GM19397 (cell line): ENCODE results near the gene GNAS.
"Not testable (repeated sequence)": the region's sequence is repeated elsewhere in the genome, so short reads cannot be mapped to it uniquely, and the experiment has no call there.

Source experiments
- ATAC-seq: cut with Tn5 transposase; IDR thresholded peaks from one replicate; pipeline ENCODE4 v1.9.1; 2021; ENCODE audit warnings: mild to moderate bottlenecking, moderate library complexity; ENCODE audit not compliant: unreplicated experiment

Gene GNAS

GRCh38 chr20:58852543-58853271 is at the start of gene GNAS:
GNAS (plus strand) TSS chr20:58852716.
- no peak for ATAC-seq

- ATAC-seq, result no peak
Measured at GRCh38 chr20:58803533-58803932, 49.0 kb upstream of the GNAS start.

DNA sequence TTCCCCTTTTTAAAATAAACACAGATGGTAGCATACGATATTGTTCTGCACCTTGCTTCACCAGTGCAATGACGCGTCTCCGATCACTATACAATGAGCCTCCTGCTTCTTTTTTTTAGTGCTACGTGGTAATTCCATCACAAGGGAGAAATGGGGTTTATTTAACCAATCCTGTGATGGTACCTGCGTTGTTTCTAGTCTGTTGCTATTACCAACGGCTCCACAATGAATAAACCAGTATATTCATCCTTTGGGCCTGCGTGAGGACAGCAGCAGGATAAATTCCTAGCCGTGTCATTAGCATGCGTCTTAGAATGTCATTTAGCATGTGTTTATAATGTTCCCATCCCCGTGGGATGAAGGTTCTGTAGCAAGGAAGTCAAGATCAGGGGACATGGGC is 44.7 kb upstream of the GNAS start:
- no peak for ATAC-seq

DNA sequence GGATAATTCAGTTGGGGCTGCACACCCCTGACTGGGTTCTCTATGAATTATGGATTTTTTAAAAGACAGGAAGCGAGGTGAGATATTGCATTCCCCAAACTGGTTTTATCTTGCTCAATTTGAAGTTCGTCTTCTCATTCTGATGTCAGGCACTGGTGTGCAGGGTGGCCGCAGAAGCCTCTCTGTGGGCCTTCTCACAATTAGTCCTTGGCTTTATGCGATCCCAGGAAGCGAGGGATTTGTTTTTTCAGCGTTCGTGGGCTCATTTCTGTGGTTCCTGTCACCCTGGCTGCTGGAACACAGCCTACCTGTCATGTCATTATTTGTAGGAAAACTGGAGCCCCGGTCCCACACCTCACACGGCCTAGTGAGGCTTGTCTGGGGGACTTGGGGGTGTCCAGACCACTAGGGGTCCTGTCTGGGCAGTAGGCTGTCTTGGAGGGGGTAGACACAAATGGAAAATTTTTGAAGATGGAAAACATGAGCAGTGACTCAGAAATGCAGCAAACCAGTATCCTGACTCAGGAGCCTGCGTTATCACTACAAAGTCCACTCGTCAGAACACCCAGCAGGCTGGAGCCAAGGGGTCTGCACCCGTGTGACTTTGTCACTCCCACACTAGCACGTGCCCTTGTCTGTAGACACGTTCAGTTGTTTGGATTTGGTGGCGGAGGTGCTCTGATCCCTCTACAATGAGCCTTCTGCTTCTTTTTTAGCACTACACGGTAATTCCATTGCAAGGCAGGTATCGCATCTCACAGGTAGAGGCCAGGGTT is 44.1 kb upstream of the GNAS start:
- no peak for ATAC-seq

DNA sequence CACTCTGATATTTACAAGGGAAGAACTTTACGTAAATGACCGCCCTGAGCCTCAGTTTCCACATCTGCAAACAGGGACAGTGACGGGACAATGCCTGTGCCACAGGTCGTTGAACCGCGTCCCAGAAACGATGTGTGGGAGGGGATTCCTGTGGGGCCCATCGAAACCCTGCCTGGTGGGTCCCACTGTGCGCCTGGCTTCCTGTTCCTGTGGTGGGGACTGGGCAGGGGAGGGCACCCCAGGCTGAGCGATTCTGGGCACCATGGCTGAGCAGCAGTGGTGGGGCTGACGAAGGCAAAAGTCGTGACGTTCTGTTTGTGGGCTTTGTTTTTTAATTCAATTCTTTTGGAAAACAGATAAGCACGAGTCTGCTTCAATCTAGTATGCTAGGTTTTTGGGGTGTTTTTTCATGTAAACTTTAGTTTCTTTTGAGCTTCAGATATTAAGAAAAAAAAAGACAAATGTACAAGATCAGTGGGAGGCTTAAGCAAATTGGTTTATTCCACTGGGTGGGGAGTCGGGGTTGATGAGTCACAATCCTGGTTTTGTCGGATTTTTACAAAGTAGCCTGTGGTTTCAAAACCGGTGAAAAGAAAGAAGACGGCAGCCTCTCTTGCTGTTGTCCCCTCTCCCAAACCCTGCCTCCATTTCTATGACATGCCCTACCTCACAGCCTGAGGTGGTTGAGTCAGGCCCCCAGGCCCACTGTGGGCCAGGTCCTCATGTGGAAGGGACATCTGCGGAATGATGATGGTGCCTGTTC is 42.2 kb upstream of the GNAS start:
- no peak for ATAC-seq

- ATAC-seq, result no peak
Measured at GRCh38 chr20:58810879-58811250, 41.7 kb upstream of the GNAS start.

DNA sequence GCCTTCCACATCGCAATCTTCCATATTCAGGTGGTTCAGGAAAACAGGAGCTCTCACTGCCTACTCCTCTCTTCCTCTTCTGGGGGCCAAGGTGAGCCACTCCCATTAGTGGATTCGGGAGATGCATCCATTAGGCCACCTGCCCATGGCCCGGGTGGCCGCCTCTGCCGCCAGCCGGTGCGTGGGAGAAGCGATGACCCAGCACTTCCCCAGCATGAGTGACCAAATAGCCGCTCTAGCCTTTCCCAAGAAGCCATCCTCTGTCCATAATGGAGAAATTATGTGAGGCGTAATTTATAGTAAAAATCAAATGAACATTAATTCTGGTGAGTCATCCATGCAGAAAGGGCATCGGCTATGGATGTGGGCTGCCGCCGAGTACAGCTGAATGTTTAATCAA is 41.2 kb upstream of the GNAS start:
- ATAC-seq, result no peak

DNA sequence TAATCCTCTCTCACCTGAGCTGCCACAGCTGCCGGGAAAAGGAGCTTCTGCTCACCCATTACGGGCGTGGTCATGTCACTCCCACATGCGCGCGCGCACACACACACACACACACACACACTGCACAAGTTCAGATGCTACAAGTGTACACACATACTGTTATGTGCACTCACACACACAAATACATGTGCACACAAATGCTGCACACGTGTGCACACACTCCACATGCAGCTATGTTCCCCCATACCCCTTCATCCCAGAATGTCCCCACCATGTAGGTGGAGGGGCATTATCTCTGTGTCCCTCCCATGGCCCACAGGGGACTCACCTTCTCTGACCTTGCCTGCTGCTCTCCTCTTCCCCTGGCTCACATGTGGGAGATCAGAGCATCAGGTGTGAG is 39.1 kb upstream of the GNAS start:
- ATAC-seq, result no peak

DNA sequence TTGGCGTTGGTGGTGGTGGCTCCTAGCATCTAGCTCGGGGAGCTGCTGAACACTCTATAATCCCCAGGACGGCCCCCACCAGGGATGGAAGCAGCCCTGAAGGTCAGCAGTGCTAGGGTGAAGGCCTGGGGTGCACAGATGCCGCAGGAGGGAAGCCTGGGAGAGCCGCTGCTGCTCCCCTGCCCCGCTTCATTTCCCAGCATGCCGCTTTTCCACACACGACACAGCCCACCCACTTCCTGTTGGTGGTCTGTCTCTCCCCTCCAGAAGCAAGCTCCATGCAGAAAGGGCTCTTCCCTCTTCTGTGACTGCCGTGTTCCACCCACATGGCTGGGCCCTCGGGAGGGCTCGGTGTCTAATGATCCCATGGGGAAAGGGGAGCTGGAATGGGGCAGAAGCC is 37.1 kb upstream of the GNAS start:
- ATAC-seq, result no peak

DNA sequence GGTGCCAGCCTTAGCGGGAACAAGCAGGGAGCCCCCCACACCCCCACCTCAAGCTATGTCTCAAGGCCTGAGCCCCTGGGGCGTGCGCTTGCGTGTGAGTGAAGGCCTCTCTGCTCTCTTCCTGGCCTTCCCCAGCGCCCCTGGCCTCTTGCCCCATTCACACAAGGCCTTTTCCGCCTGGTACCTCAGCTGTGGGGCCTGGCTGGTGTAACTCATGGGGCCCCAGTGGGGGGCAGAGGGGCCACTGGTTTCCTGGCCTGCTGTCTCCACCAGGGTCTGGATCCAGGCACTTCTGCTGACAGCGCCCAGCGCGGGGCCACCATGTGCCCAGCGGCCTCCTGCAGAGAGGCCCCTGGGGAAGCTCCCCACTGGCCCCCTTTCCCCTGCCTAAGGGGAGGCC is 36.5 kb upstream of the GNAS start:
- ATAC-seq, result no peak

DNA sequence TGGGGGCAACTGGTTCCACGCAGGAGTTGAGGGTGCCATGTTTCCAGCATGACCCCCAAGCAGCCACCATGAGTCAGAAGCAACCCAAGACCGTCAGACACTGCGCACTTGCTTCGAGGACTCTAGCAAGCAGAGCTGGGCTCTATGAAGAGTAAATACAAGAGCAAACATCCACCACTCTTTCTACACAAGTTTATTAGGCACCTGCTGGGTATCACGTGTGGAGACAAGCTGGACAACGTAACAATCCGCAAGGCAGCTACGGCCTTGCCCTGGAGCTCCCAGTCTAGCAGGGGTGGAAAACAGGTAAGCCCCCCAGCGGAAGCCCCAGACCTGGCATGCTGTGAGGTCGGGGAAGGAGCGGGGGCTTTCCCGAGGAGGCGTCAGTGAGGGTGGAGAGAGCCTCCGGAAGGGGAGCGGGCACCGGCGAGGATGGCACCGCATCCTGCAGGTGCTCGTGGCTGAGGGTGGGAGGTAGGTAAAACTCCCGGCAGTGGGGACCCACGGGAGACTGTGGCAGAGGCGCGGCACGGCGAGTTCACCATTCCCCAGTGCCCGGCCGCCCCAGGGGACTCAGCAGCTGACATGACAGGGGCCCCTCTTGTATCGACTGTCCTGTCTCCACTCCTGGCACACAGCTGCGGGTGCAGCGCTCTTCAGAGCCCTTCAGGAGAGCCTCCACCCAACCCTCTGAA is 35.4 kb upstream of the GNAS start:
- no peak for ATAC-seq

DNA sequence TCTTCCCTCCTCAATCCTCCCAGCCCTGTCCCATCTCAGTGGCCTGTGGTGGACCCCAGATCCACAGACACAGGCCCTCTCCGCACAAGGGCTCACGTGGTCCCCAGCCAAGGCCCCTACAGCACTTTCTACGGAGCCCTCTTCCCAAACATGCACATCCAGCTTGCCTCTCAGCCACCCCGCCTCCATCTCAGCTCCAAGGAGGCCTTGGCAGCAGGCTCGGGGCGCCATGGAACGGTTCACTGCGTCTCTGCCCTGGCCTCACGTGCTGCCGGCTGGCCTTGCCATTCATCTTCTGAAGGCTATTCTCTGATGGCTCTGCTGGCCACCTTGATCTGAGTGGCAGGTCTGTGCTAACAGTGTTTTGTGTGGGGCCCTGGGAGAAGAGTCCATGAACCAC is 34.8 kb upstream of the GNAS start:
- ATAC-seq, result no peak

- ATAC-seq, result no peak
Measured at GRCh38 chr20:58818586-58819285, 33.8 kb upstream of the GNAS start.

DNA sequence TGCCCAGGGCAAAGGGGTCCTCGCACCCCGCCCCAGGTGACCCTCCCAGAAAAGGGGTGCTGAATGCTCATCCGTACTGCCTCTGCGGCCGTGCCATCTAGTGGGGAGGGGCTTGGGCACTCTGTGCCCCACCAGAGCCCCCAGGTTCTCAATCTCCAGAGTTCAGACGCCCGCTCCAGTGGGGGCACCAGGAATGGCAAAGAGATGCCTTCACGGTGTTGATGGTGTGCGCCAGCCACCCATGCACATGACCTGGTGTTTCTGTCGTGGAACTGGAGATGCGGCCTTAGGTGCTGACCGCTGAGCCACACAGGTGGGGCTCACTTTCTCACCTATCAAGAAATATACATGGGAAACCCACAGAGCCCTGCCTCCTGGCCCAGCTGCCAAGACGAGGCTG is 32.6 kb upstream of the GNAS start:
- ATAC-seq, result no peak

DNA sequence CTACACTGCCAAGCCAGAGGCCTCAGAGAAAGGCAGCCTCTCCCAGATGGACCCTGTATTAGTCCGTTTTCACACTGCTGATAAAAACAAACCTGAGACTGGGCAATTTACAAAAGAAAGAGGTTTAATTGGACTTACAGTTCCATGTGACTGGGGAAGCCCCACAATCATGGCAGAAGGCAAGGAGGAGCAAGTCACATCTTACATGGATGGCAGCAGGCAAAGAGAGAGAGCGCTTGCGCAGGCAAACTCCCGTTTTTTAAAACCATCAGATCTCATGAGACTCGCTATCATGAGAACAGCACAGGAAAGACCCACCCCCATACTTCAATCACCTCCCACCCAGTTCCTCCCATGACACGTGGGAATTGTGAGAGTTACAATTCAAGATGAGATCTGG is 32.0 kb upstream of the GNAS start:
- ATAC-seq, result not testable (repeated sequence)

GRCh38 chr20:58822149-58822548 is 30.4 kb upstream of the GNAS start:
- no peak for ATAC-seq

DNA sequence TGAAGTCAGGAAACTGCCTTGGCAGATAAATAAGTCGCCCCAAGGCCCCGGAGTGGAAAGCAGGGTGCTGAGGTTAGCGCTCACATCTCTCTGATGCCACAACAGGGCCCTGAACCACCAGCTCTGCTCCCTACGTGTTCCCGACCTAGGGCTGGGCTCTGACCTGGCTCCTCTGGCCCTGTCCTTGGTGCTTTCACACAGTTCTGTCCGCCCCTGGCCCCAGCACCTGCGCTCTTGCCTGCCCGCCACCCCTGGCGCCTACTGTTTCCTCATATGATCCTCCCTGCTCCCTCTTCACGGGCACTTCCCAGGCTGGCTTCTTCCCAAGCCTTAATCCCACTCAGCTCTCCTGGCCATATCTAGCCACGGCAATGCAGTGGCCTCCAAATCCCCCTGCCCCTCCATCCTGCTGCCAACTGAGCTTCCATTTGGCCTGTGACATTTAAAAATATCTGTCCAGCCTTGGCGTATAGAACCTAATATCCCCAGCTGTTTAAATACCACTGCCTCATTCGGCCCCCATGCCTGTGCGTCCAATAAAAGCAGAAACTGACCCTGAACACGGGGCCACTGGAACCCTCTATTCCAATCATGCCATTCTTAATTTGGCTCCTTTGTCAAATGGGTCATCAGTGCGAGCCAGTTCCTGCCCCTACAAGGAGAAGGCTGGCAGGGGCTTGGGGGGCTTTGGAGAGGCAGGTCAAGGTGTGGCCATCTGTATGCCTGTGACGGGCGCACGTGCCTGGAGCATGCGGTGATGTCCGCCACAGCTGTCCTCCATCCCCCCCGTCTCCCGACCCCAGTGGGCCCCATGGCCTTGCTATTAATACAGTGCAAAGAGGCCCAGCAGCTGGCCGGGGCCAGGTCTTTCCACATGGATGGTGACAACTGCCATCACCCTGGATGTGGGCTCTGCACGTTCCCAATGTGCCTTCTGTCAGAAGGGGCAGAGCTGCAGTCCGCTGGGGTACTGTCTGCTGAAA is 29.5 kb upstream of the GNAS start:
- ATAC-seq, result no peak

DNA sequence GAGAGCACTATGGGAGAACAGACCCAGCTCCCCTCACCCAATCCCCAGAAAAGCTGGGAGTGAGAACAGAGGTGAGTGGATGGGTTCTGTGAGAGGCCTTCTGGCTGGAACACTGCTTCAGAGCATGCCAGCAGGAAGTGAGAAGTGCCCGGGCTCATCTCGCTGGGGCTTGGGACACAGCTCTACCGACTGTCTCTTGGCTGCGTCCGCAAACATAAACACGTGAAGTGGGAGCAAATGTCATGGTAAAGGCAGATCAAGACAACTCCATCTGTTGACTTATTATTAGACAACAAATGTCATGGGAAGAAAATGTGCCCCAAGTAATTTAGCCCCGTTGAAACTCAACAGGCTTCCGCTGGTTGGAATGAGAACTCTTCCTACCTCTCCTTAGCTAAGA is 27.7 kb upstream of the GNAS start:
- no peak for ATAC-seq

DNA sequence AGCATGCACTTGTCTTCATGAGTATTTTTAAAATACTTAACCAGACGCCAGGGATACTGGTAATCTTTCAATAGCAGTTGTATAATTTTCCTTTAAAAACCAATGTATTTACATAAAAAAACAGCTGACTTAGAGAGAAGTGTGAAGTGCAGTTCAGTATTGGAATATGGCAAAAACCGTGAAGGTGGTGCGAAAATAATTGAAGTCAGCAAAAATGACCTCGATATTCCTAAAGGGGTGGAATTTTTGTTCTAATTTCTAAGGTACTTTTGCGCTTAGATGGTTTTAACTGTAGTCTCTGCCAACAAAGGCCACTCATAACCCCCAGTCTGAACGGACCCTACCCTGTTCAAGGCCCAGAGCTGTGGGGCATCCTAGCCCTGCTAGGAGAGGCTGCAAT is 27.1 kb upstream of the GNAS start:
- no peak for ATAC-seq

DNA sequence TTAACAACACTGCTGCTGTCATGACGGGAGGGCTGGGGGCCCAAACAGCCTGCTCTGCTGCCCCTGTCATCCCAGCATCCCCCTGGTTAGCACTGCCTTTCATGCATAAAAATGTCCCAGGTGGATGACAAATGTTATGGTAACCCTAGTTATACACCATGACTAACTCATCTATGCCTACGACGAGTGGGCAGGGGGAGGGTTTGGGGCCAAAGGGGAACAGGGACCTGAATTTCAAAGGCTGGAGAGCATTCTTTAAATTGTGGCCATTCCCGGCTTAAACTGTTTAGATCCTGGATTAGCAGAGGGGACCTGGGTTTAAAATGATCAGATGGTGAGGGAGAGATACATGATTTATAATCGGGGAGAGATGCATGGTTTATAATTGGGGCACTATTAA is 26.2 kb upstream of the GNAS start:
- no peak for ATAC-seq
